HepG2 (cell line): ENCODE data around the gene ETF1. TPM values are rescaled to one million over a fixed set of nuclear protein-coding genes. Genes with fewer than 3 reads are reported as not detected.
A peak's percentile ranks its signal among the peaks of the same experiment; 100 is the strongest.

Experiments used
- ARHGAP35 ChIP-seq: sonication (generic); formaldehyde crosslinking; IDR thresholded peaks from 2 replicates; pipeline ENCODE4 v1.9.0; 2022; ENCODE audit warnings: mild to moderate bottlenecking, inconsistent platforms, moderate library complexity, missing genetic modification reagents, borderline replicate concordance
- BCLAF1 ChIP-seq: fragments of 450-650 bp; IDR thresholded peaks from 2 replicates; pipeline ENCODE4 v1.6.1; 2017; ENCODE audit warnings: mild to moderate bottlenecking
- CAMTA2 ChIP-seq: sonication (generic); formaldehyde crosslinking; IDR thresholded peaks from 2 replicates; pipeline ENCODE4 v1.4.0; 2020; ENCODE audit warnings: mild to moderate bottlenecking, missing genetic modification reagents, borderline replicate concordance
- CENPT ChIP-seq: sonication (generic); formaldehyde crosslinking; IDR thresholded peaks from 2 replicates; pipeline ENCODE4 v1.8.0; 2022; ENCODE audit warnings: low read depth, mild to moderate bottlenecking, moderate library complexity, missing genetic modification reagents
- DDIT3 ChIP-seq: sonication (generic); formaldehyde crosslinking; IDR thresholded peaks from 2 replicates; pipeline ENCODE4 v1.4.0; 2020; ENCODE audit warnings: mild to moderate bottlenecking, missing genetic modification reagents
- DMTF1 ChIP-seq: sonication (generic); formaldehyde crosslinking; IDR thresholded peaks from 2 replicates; pipeline ENCODE4 v1.4.0; 2020; ENCODE audit warnings: mild to moderate bottlenecking, missing genetic modification reagents
- GMEB1 ChIP-seq: sonication (generic); formaldehyde crosslinking; IDR thresholded peaks from 2 replicates; pipeline ENCODE4 v1.5.1; 2020; ENCODE audit warnings: missing genetic modification reagents, mild to moderate bottlenecking, borderline replicate concordance
- NFE2L2 ChIP-seq: fragments of 150-350 bp; IDR thresholded peaks from 2 replicates; pipeline ENCODE4 v1.6.1; 2014; ENCODE audit warnings: low read length
- SCMH1 ChIP-seq: sonication (generic); formaldehyde crosslinking; IDR thresholded peaks from 2 replicates; pipeline ENCODE4 v1.9.0; 2021; ENCODE audit warnings: missing genetic modification reagents, mild to moderate bottlenecking, borderline replicate concordance
- TBX2 ChIP-seq: sonication (generic); formaldehyde crosslinking; IDR thresholded peaks from 2 replicates; pipeline ENCODE4 v1.5.0; 2020; ENCODE audit warnings: missing genetic modification reagents, mild to moderate bottlenecking, borderline replicate concordance
- TRIM22 ChIP-seq: fragments of 450-650 bp; IDR thresholded peaks from 2 replicates; pipeline ENCODE4 v1.6.1; 2017
- ZNF138 ChIP-seq: sonication (generic); formaldehyde crosslinking; IDR thresholded peaks from 2 replicates; pipeline ENCODE4 v1.5.0; 2020; ENCODE audit warnings: mild to moderate bottlenecking, low read depth, missing genetic modification reagents
- ZNF350 ChIP-seq: sonication (generic); formaldehyde crosslinking; IDR thresholded peaks from 2 replicates; pipeline ENCODE4 v1.4.0; 2020; ENCODE audit warnings: mild to moderate bottlenecking, low read depth, missing genetic modification reagents, borderline replicate concordance
- ZNF460 ChIP-seq: sonication (generic); formaldehyde crosslinking; IDR thresholded peaks from 2 replicates; pipeline ENCODE4 v1.5.1; 2020; ENCODE audit warnings: missing genetic modification reagents, mild to moderate bottlenecking, borderline replicate concordance
- ZNF512B ChIP-seq: sonication (generic); formaldehyde crosslinking; IDR thresholded peaks from 2 replicates; pipeline ENCODE4 v1.5.1; 2020; ENCODE audit warnings: missing genetic modification reagents, mild to moderate bottlenecking, borderline replicate concordance
- ZNF841 ChIP-seq: sonication (generic); formaldehyde crosslinking; IDR thresholded peaks from 2 replicates; pipeline ENCODE4 v1.8.1; 2023; ENCODE audit warnings: missing genetic modification reagents, borderline replicate concordance
- polyA plus RNA-seq, 8 experiments: library from polyadenylated mRNA; depleted of rRNA in 3 of 8; stranded (reverse) in 7 of 8; unstranded in 1 of 8; fragments of >200 nt; fragmentation: Illumina TruSeq in 4 of 8; extraction: Trizol in 4 of 8; gene quantifications; 2 replicates each; pipeline versions ENCODE4 v1.2.1 to v1.2.3, GENCODE V29; 2011 to 2016; ENCODE audit warnings: low read depth in 4 of 8, missing spikeins in 1 of 8, mixed read lengths in 1 of 8; ENCODE audit not compliant: insufficient read depth in 1 of 8
- total RNA-seq, 5 experiments: library from RNA; depleted of rRNA; stranded (reverse); fragments of >200 nt; fragmentation: Illumina TruSeq; extraction: Trizol; gene quantifications; 2 replicates each; pipeline ENCODE4 v1.2.3, GENCODE V29; 2016; ENCODE audit warnings: low read depth in 1 of 5

ETF1 gene
- total and polyA plus RNA-seq, 2 of the 13 experiments (the other 11 are each of a cell fraction or from before 2014, with no cell fraction given), result 52.1 to 184 TPM

DNA sequence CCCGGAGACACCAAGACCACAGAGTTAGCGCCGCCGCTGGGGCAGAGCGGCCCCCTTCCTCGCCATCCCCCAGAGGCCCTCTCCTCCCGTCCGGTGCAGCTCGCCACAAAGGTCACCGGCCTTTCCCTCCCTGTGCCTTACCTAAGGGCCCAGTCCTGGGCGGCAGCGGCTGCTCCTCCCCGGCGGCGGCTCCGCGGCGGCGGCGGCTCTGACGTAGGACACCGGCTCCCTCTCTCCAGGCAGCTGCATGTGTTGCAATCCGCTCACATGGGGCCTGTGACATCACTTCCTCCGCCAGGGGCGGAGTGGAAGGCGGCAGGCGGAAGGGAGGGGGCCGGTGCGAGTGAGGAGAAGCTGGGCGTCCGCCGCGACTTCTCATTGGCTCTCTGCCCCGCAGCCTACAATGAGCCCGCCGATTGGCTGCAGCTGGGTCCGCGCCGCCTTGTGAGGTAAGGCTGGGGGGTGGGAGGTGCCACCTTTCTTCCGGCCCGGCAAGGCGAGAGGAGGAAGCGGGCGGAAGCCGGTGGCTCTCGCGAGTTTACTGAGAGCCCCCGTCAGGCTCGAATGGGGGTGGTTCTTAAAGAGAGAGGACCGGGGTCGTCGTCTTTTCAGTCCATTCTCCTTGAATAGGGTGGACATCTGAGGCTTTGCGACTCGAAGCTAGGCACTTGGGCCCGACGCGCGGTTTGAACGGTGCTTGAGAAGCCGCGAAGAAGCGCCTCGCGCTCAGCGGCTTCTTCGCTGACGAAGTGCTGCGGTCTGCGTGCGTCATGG is at the start of gene ETF1 (continued):
- no peak for TF ChIP-seq ZNF512B (CRISPR knock-in tag)
- TF ChIP-seq ZNF460 (CRISPR knock-in tag), result no peak; the same call in 1 of the 2 replicates
- TF ChIP-seq NFE2L2, result no peak
- peak; percentile 89 for TF ChIP-seq GMEB1 (CRISPR knock-in tag)
- TF ChIP-seq ZNF350, result peak; percentile 92
- TF ChIP-seq ZNF841 (CRISPR knock-in tag), result no peak
- TF ChIP-seq TBX2 (CRISPR knock-in tag), result peak; percentile 92
- TF ChIP-seq TRIM22, result no peak
- TF ChIP-seq SCMH1, result no peak
- no peak for TF ChIP-seq DDIT3
- peak; percentile 71; the same call in 1 of the 2 replicates for TF ChIP-seq ARHGAP35
- TF ChIP-seq ZNF138 (CRISPR knock-in tag), result peak; percentile 35; the same call in 1 of the 2 replicates
- no peak for TF ChIP-seq CAMTA2 (CRISPR knock-in tag)
- peak; percentile 0; the same call in 1 of the 2 replicates for TF ChIP-seq CENPT (CRISPR knock-in tag)
- no peak for TF ChIP-seq DMTF1 (CRISPR knock-in tag)
- no peak for TF ChIP-seq BCLAF1
